IMR-90 (cell line): ENCODE data around the gene CDC14A. TPM values are rescaled to one million over a fixed set of nuclear protein-coding genes. Genes with fewer than 3 reads are reported as not detected.

Experiments
- ATAC-seq: fragments of 200-7000 bp; cut with Tn5 transposase; 2 replicates; pipeline ENCODE4 v1.9.1; 2020; ENCODE audit warnings: low read depth, mild to moderate bottlenecking, moderate library complexity
- BruUV-seq: library from RNA; stranded (reverse); fragments of 400-500 nt; replicated peaks from 2 replicates; lab custom pipeline; 2021; lab: Mats Ljungman, UMichigan
- CTCF ChIA-PET: fragments of 300-600 bp; formaldehyde crosslinking; extraction: SDS; loops from one replicate; lab custom pipeline; 2021; ENCODE audit warnings: antibody characterized with exemption; lab: Yijun Ruan, JAX
- POLR2A ChIA-PET: fragments of 300-600 bp; sonication (Branson Sonifier 250); formaldehyde crosslinking; loops from one replicate; lab custom pipeline; 2022; ENCODE audit warnings: antibody characterized with exemption; ENCODE audit not compliant: unreplicated experiment; lab: Charles Lee
- DNase-seq: peaks from one replicate; pipeline ENCODE4 v3.0.0; 2013
- H2AFZ ChIP-seq: replicated peaks from 2 replicates; pipeline ENCODE3; 2013; ENCODE audit warnings: low read length, mild to moderate bottlenecking; ENCODE audit not compliant: poor library complexity
- H2AK5ac ChIP-seq: 2 replicates; pipeline ENCODE4 v1.6.1; 2013; ENCODE audit warnings: low read depth, low read length, inconsistent platforms
- H2AK9ac ChIP-seq: replicated peaks from 2 replicates; pipeline ENCODE3; 2013; ENCODE audit warnings: mild to moderate bottlenecking, low read depth, low read length, moderate library complexity; ENCODE audit not compliant: poor library complexity
- H2BK120ac ChIP-seq: 2 replicates; pipeline ENCODE4 v1.6.1; 2013; ENCODE audit warnings: low read depth, low read length, inconsistent platforms
- H2BK15ac ChIP-seq: 3 replicates; pipeline ENCODE4 v1.6.1; 2013; ENCODE audit warnings: low read depth, low read length, inconsistent platforms
- H2BK20ac ChIP-seq: 2 replicates; pipeline ENCODE4 v1.6.1; 2013; ENCODE audit warnings: low read depth, mild to moderate bottlenecking, inconsistent platforms, low read length, moderate library complexity
- H2BK5ac ChIP-seq: 2 replicates; pipeline ENCODE4 v1.6.1; 2013; ENCODE audit warnings: mild to moderate bottlenecking, low read depth, low read length, inconsistent platforms; ENCODE audit not compliant: poor library complexity, severe bottlenecking
- H3K14ac ChIP-seq: replicated peaks from 2 replicates; pipeline ENCODE4 v1.6.1; 2013; ENCODE audit warnings: low read depth, low read length, inconsistent platforms
- H3K18ac ChIP-seq: 2 replicates; pipeline ENCODE4 v1.6.1; 2013; ENCODE audit warnings: low read depth, low read length, control low read depth
- H3K23ac ChIP-seq: 2 replicates; pipeline ENCODE4 v1.6.1; 2013; ENCODE audit warnings: low read depth, low read length, inconsistent platforms
- H3K27ac ChIP-seq: 2 replicates; pipeline ENCODE4 v1.5.1; 2013; ENCODE audit warnings: mild to moderate bottlenecking, control low read depth, low read length; ENCODE audit not compliant: insufficient read depth
- H3K27me3 ChIP-seq: 2 replicates; pipeline ENCODE4 v1.6.1; 2013; ENCODE audit warnings: low read length; ENCODE audit not compliant: control insufficient read depth, insufficient read depth
- H3K36me3 ChIP-seq: 2 replicates; pipeline ENCODE4 v1.6.1; 2013; ENCODE audit warnings: low read length, mixed read lengths; ENCODE audit not compliant: control insufficient read depth, insufficient read depth
- H3K4ac ChIP-seq: 2 replicates; pipeline ENCODE4 v1.6.1; 2013; ENCODE audit warnings: low read depth, low read length, inconsistent platforms
- H3K4me1 ChIP-seq: 2 replicates; pipeline ENCODE4 v1.6.1; 2013; ENCODE audit warnings: low read length, mixed read lengths; ENCODE audit not compliant: control insufficient read depth, insufficient read depth
- H3K4me2 ChIP-seq: 2 replicates; pipeline ENCODE4 v1.6.1; 2013; ENCODE audit warnings: low read depth, mild to moderate bottlenecking, control low read depth, low read length, moderate library complexity
- H3K4me3 ChIP-seq: 2 replicates; pipeline ENCODE4 v1.5.1; 2013; ENCODE audit warnings: low read depth, mild to moderate bottlenecking, control low read depth, low read length, moderate library complexity; ENCODE audit not compliant: insufficient read depth
- H3K56ac ChIP-seq: 2 replicates; pipeline ENCODE4 v1.6.1; 2013; ENCODE audit warnings: low read length, inconsistent platforms; ENCODE audit not compliant: insufficient read depth; ENCODE audit errors: extremely low read depth
- H3K79me1 ChIP-seq, 2 experiments: 2 replicates each; pipeline ENCODE4 v1.6.1; 2013; ENCODE audit warnings: low read length in 2 of 2, inconsistent platforms in 1 of 2, low read depth in 1 of 2
- H3K9ac ChIP-seq: 2 replicates; pipeline ENCODE4 v1.6.1; 2013; ENCODE audit warnings: low read depth, low read length, control low read depth
- H3K9me1 ChIP-seq: 2 replicates; pipeline ENCODE4 v1.6.1; 2013; ENCODE audit warnings: low read length, inconsistent platforms; ENCODE audit not compliant: insufficient read depth
- H3K9me3 ChIP-seq: 2 replicates; pipeline ENCODE4 v1.6.1; 2013; ENCODE audit warnings: low read length; ENCODE audit not compliant: control insufficient read depth, insufficient read depth
- H4K20me1 ChIP-seq: 2 replicates; pipeline ENCODE4 v1.6.1; 2013; ENCODE audit warnings: low read length, inconsistent platforms; ENCODE audit not compliant: insufficient read depth
- H4K5ac ChIP-seq: 2 replicates; pipeline ENCODE4 v1.6.1; 2013; ENCODE audit warnings: mild to moderate bottlenecking, low read depth, low read length, control low read depth
- H4K8ac ChIP-seq, 2 experiments: 2 replicates each; pipeline ENCODE4 v1.6.1; 2013; ENCODE audit warnings: low read depth in 2 of 2, low read length in 2 of 2, control low read depth in 1 of 2, inconsistent platforms in 1 of 2
- H4K91ac ChIP-seq: 2 replicates; pipeline ENCODE4 v1.6.1; 2013; ENCODE audit warnings: low read depth, low read length, inconsistent platforms; ENCODE audit not compliant: insufficient read depth
- BHLHE40 ChIP-seq: fragments of 150-350 bp; IDR thresholded peaks from 2 replicates; pipeline ENCODE4 v1.6.1; 2016; ENCODE audit warnings: mild to moderate bottlenecking, low read depth, low read length
- CEBPB ChIP-seq: IDR thresholded peaks from 2 replicates; pipeline ENCODE4 v1.6.1; 2012; ENCODE audit warnings: low read depth, low read length, improper control_type of control experiment
- CHD1 ChIP-seq: IDR thresholded peaks from 2 replicates; pipeline ENCODE4 v1.6.1; 2012; ENCODE audit warnings: low read depth, low read length, improper control_type of control experiment
- FOS ChIP-seq: fragments of 150-350 bp; IDR thresholded peaks from 2 replicates; pipeline ENCODE4 v1.6.1; 2016; ENCODE audit warnings: low read depth, low read length
- MAFK ChIP-seq: IDR thresholded peaks from 2 replicates; pipeline ENCODE4 v1.6.1; 2012; ENCODE audit warnings: low read depth, low read length, improper control_type of control experiment
- MAZ ChIP-seq: IDR thresholded peaks from 2 replicates; pipeline ENCODE4 v1.6.1; 2012; ENCODE audit warnings: low read depth, mild to moderate bottlenecking, low read length, improper control_type of control experiment, moderate library complexity, borderline replicate concordance
- MXI1 ChIP-seq: IDR thresholded peaks from 2 replicates; pipeline ENCODE4 v1.6.1; 2012; ENCODE audit warnings: low read depth, mild to moderate bottlenecking, low read length, moderate library complexity, borderline replicate concordance
- NFE2L2 ChIP-seq: fragments of 150-350 bp; IDR thresholded peaks from 2 replicates; pipeline ENCODE4 v1.6.1; 2016; ENCODE audit warnings: low read depth, mild to moderate bottlenecking, low read length
- POLR2A ChIP-seq: IDR thresholded peaks from 2 replicates; pipeline ENCODE4 v1.6.1; 2012; ENCODE audit warnings: mild to moderate bottlenecking, low read depth, low read length
- RAD21 ChIP-seq: IDR thresholded peaks from 2 replicates; pipeline ENCODE4 v1.6.1; 2012; ENCODE audit warnings: low read length, improper control_type of control experiment
- RCOR1 ChIP-seq: IDR thresholded peaks from 2 replicates; pipeline ENCODE4 v1.6.1; 2012; ENCODE audit warnings: mild to moderate bottlenecking, low read length, improper control_type of control experiment; ENCODE audit not compliant: insufficient replicate concordance
- RFX5 ChIP-seq: IDR thresholded peaks from 2 replicates; pipeline ENCODE4 v1.8.0; 2012; ENCODE audit warnings: low read depth, mild to moderate bottlenecking, low read length, moderate library complexity
- SMC3 ChIP-seq: fragments of 150-350 bp; IDR thresholded peaks from 2 replicates; pipeline ENCODE4 v1.6.1; 2016; ENCODE audit warnings: low read depth, mild to moderate bottlenecking, antibody characterized with exemption, low read length, moderate library complexity
- dilution Hi-C: fragments of 300-500 bp; cut with HindIII; formaldehyde crosslinking; loops from one replicate; pipeline ENCODE4 v1.14.3; 2018; ENCODE audit warnings: low sequenced_read_pairs; ENCODE audit not compliant: unreplicated experiment
- in situ Hi-C: fragments of 300-500 bp; cut with MboI; formaldehyde crosslinking; loops from 3 replicates; pipeline ENCODE4 v1.14.3; 2019; ENCODE audit warnings: low sequenced_read_pairs, inconsistent platforms, mixed read lengths
- intact Hi-C: fragments of 100-400 bp; cut with micrococcal nuclease; formaldehyde crosslinking; loops from 2 replicates; pipeline ENCODE4 v1.10.0; 2022
- polyA plus RNA-seq, 3 experiments: library from polyadenylated mRNA; depleted of rRNA; stranded (reverse); fragments of >200 nt; gene quantifications; 2 replicates each; pipeline ENCODE4 v1.2.3, GENCODE V29; 2012; ENCODE audit warnings: low replicate concordance in 1 of 3
- total RNA-seq: library from RNA; depleted of rRNA; stranded (reverse); fragments of >200 nt; gene quantifications from 2 replicates; pipeline ENCODE4 v1.2.3, GENCODE V29; 2012
- TF ChIP-seq, protein P1 (sequence below): conservative IDR thresholded peaks from 2 replicates; pipeline ENCODE4 v1.5.1; 2012; ENCODE audit warnings: mild to moderate bottlenecking, low read depth, low read length, improper control_type of control experiment
- TF ChIP-seq, protein P2 (sequence below): fragments of 150-350 bp; IDR thresholded peaks from 2 replicates; pipeline ENCODE4 v1.6.1; 2017; ENCODE audit warnings: mild to moderate bottlenecking, antibody characterized with exemption, low read length, low read depth
- TF ChIP-seq, protein P3 (sequence below): fragments of 150-350 bp; IDR thresholded peaks from 2 replicates; pipeline ENCODE4 v1.6.1; 2016; ENCODE audit warnings: low read depth, mild to moderate bottlenecking, low read length, moderate library complexity, borderline replicate concordance

CDC14A gene
- total and polyA plus RNA-seq, 2 of the 4 experiments (the other 2 are of a cell fraction): 1.7 to 3.0 TPM

DNA sequence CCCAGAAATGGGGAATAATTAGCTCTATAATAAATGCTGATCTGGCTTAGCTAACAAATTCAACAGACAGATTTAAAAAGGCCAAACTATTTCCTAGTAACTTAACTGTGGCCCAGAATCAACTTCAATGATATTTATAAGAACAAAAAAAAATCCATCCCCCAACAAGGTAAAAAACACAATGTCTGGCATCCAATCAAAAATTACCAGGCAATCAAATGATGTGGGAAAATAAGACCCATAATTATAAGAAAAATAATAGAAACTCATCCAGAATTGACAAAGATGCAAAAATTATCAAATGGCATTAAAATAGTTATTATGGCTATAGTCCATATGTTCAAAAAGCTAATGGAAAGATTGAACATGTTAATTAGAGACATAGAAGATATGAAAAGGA lies 42.4 kb upstream of the CDC14A start:
- BruUV-seq: no TSS peak
- Histone ChIP-seq H3K14ac (no peak overlapping the region), H3K4ac (no peak overlapping the region), H3K9me1 (no peaks in the 10 kb centered on the region), H3K4me2 (no peak overlapping the region), H2AK9ac (no peak overlapping the region), H3K4me1 (no peaks in the 10 kb centered on the region), H3K9ac (no peak overlapping the region), H3K56ac (no peak overlapping the region), H2BK5ac (no peak overlapping the region), H3K9me3 (no peaks in the 10 kb centered on the region), H4K8ac (no peak overlapping the region), H3K27me3 (peaks cover 2% of the 10 kb centered on the region; the same call in 1 of the 2 replicates), H2BK20ac (no peak overlapping the region), H3K36me3 (no peaks in the 10 kb centered on the region), H3K27ac (no peak overlapping the region), H4K91ac (no peak overlapping the region), H2BK15ac (no peak overlapping the region), H2AFZ (no peak overlapping the region), H2BK120ac (no peak overlapping the region), H4K20me1 (no peaks in the 10 kb centered on the region), H3K23ac (no peak overlapping the region), H3K18ac (no peak overlapping the region), H2AK5ac (no peak overlapping the region), H3K4me3 (no peak overlapping the region), H4K5ac (no peak overlapping the region), H3K79me1 (no peaks in the 10 kb centered on the region)
- POLR2A ChIA-PET: no interaction called here
- CTCF ChIA-PET: interaction anchor here (0.5 kb wide), 1 partner anchor 10 kb away, joined by 3 read pairs; no protein-coding TSS in a partner anchor
- intact Hi-C loops (no loop called here), in situ Hi-C loops (no loop called here), dilution Hi-C loops (no loop called here)
- TF ChIP-seq RCOR1: no peak
- TF ChIP-seq, protein P1, sequence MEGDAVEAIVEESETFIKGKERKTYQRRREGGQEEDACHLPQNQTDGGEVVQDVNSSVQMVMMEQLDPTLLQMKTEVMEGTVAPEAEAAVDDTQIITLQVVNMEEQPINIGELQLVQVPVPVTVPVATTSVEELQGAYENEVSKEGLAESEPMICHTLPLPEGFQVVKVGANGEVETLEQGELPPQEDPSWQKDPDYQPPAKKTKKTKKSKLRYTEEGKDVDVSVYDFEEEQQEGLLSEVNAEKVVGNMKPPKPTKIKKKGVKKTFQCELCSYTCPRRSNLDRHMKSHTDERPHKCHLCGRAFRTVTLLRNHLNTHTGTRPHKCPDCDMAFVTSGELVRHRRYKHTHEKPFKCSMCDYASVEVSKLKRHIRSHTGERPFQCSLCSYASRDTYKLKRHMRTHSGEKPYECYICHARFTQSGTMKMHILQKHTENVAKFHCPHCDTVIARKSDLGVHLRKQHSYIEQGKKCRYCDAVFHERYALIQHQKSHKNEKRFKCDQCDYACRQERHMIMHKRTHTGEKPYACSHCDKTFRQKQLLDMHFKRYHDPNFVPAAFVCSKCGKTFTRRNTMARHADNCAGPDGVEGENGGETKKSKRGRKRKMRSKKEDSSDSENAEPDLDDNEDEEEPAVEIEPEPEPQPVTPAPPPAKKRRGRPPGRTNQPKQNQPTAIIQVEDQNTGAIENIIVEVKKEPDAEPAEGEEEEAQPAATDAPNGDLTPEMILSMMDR: no peak
- no peak for TF ChIP-seq RAD21
- no peak for TF ChIP-seq NFE2L2
- TF ChIP-seq CHD1: no peak
- TF ChIP-seq CEBPB: no peak
- TF ChIP-seq, protein P2, sequence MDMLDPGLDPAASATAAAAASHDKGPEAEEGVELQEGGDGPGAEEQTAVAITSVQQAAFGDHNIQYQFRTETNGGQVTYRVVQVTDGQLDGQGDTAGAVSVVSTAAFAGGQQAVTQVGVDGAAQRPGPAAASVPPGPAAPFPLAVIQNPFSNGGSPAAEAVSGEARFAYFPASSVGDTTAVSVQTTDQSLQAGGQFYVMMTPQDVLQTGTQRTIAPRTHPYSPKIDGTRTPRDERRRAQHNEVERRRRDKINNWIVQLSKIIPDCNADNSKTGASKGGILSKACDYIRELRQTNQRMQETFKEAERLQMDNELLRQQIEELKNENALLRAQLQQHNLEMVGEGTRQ: no peak
- TF ChIP-seq RFX5: no peak
- TF ChIP-seq MAFK: no peak
- TF ChIP-seq, protein P3, sequence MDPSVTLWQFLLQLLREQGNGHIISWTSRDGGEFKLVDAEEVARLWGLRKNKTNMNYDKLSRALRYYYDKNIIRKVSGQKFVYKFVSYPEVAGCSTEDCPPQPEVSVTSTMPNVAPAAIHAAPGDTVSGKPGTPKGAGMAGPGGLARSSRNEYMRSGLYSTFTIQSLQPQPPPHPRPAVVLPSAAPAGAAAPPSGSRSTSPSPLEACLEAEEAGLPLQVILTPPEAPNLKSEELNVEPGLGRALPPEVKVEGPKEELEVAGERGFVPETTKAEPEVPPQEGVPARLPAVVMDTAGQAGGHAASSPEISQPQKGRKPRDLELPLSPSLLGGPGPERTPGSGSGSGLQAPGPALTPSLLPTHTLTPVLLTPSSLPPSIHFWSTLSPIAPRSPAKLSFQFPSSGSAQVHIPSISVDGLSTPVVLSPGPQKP: no peak
- TF ChIP-seq POLR2A: no peak
- TF ChIP-seq MAZ: no peak
- no peak for TF ChIP-seq SMC3
- TF ChIP-seq FOS: no peak
- no peak for TF ChIP-seq MXI1
- no peak for TF ChIP-seq BHLHE40
- DNase-seq (no peak), ATAC-seq (no peak)
